Limb (tissue), 2 donors: ENCODE results near the gene ODC1.

ENCODE experiments used
- DNase-seq, 2 donors: peaks; one replicate each; pipeline ENCODE4 v3.0.0-alpha.2; 2016; ENCODE audit errors: extremely low spot score in 2 of 2

Gene ODC1

GRCh38 chr2:10417551-10418335 lies 30.4 kb downstream of the ODC1 start:
- DNase-seq = no peak

GRCh38 chr2:10415640-10416039 lies 32.5 kb downstream of the ODC1 start:
- no peak for DNase-seq

- no peak for DNase-seq
These were observed 33.1 kb downstream of the ODC1 start for GRCh38 chr2:10415048-10415447.

- DNase-seq = peak; percentile 57 to 61
These were observed 33.5 kb downstream of the ODC1 start for GRCh38 chr2:10414591-10414990.

GRCh38 chr2:10413991-10414451 lies 34.1 kb downstream of the ODC1 start:
- no peak for DNase-seq

GRCh38 chr2:10413503-10413902 lies 34.6 kb downstream of the ODC1 start:
- no peak for DNase-seq

- peak in 1 of 2 donors; percentile 24 for DNase-seq
These were observed 35.7 kb downstream of the ODC1 start for GRCh38 chr2:10412380-10412779.

- no peak for DNase-seq
These were observed 36.6 kb downstream of the ODC1 start for GRCh38 chr2:10411557-10411956.

GRCh38 chr2:10410823-10411437 lies 37.2 kb downstream of the ODC1 start:
- DNase-seq = peak in 1 of 2 donors; percentile 75

- peak; percentile 52 to 59 for DNase-seq
These were observed 37.9 kb downstream of the ODC1 start for GRCh38 chr2:10410001-10410822.

GRCh38 chr2:10408649-10409579 lies 39.2 kb downstream of the ODC1 start:
- peak; percentile 80 to 88 for DNase-seq

GRCh38 chr2:10407841-10408648 lies 40.1 kb downstream of the ODC1 start:
- no peak for DNase-seq

GRCh38 chr2:10407432-10407831 lies 40.7 kb downstream of the ODC1 start:
- DNase-seq = no peak

- DNase-seq = no peak
These were observed 41.5 kb downstream of the ODC1 start for GRCh38 chr2:10406491-10407188.

GRCh38 chr2:10406016-10406415 lies 42.1 kb downstream of the ODC1 start:
- no peak for DNase-seq

- DNase-seq = peak in 1 of 2 donors; percentile 30
These were observed 42.7 kb downstream of the ODC1 start for GRCh38 chr2:10405448-10405847.

GRCh38 chr2:10404324-10405143 lies 43.6 kb downstream of the ODC1 start:
- peak; percentile 45 to 50 for DNase-seq

- DNase-seq = no peak
These were observed 45.4 kb downstream of the ODC1 start for GRCh38 chr2:10402653-10403215.
